ENCODE measurements around the gene HLTF.

- no peak for TF ChIP-seq CTCF (IDR thresholded peaks at IDR 0.05)
- no peak for TF ChIP-seq POLR2AphosphoS5 (IDR thresholded peaks at IDR 0.05)
Measured at GRCh38 chr3:149077628-149078027, 8.7 kb downstream of the HLTF start.
